Activated naive CD4-positive, alpha-beta T cell treated with anti-CD3 and anti-CD28 coated beads, Interleukin-2, amount 10 ng/mL, durations not matched to agents 7 days and 5 days (primary cell): ENCODE measurements around the gene LAPTM4A.

ENCODE experiments used
- CTCF ChIA-PET: fragments of 350-600 bp; sonication (Branson Sonifier 250); formaldehyde crosslinking; loops from one replicate; lab custom pipeline; 2021; ENCODE audit warnings: antibody characterized with exemption; lab: Charles Lee
- DNase-seq: peaks from one replicate; pipeline ENCODE4 v3.0.0-alpha.2; 2020
- H3K27ac Mint-ChIP-seq: one replicate; pipeline ENCODE4 v1.8.0; 2021; ENCODE audit warnings: mild to moderate bottlenecking, moderate library complexity, mixed read lengths
- H3K27me3 Mint-ChIP-seq: one replicate; pipeline ENCODE4 v1.8.0; 2021; ENCODE audit warnings: mild to moderate bottlenecking, mixed read lengths
- H3K36me3 Mint-ChIP-seq: one replicate; pipeline ENCODE4 v1.8.0; 2021; ENCODE audit warnings: mixed read lengths
- H3K4me1 Mint-ChIP-seq: one replicate; pipeline ENCODE4 v1.8.0; 2021; ENCODE audit warnings: mixed read lengths
- H3K4me3 Mint-ChIP-seq: one replicate; pipeline ENCODE4 v1.8.0; 2021; ENCODE audit warnings: mild to moderate bottlenecking, moderate library complexity, mixed read lengths
- H3K9me3 Mint-ChIP-seq: one replicate; pipeline ENCODE4 v1.8.0; 2021; ENCODE audit warnings: mixed read lengths

Gene LAPTM4A

DNA sequence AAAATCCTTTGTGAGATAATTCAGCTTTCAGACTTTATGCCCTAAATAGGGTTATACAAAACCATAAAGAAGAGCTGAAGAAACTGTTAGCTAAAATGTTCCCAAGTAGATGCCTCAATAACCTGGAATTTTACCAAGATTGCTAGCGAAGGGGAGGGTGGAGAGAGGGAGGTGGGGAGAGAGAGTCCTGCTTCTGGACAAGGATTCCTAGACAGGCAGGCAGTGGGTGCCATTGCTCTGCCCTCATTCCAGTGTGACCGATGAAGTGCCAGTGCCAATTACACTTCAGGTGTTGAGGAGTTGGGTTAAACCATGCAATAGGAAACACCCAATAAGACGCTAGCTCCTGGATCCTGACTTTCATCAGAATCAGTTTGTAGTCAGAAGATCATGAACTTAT lies 18.1 kb downstream of the LAPTM4A start:
- Mint-ChIP-seq H3K9me3 (no peaks in the 10 kb centered on the region), H3K27me3 (no peaks in the 10 kb centered on the region), H3K36me3 (peaks cover 72% of the 10 kb centered on the region), H3K4me1 (peaks cover 7% of the 10 kb centered on the region), H3K4me3 (no peak overlapping the region), H3K27ac (no peak overlapping the region)
- CTCF ChIA-PET = interaction anchor here (1.3 to 1.9 kb wide), 2 partner anchors 22 to 78 kb away, joined by 3 to 4 read pairs; no protein-coding TSS in a partner anchor
- no peak for DNase-seq

DNA sequence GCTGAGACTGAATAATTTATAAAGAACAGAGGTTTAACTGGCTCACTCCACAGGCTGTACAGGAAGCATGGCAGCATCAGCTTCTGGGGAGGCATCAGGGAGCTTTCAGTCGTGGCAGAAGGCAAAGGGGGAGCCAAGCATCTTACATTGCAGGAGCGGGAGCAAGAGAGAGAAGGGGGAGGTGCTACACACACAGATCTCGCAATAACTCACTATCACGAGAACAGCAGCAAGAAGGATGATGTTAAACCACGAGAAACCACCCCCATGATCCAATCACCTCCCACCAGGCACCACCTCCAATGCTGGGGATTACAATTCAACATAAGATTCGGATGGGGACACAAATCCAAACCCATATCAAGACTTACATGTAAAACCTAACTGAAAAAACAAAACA lies 21.2 kb downstream of the LAPTM4A start:
- Mint-ChIP-seq H3K27ac (no peak overlapping the region), H3K9me3 (no peaks in the 10 kb centered on the region), H3K27me3 (no peaks in the 10 kb centered on the region), H3K4me1 (no peaks in the 10 kb centered on the region), H3K36me3 (peaks cover 53% of the 10 kb centered on the region), H3K4me3 (no peak overlapping the region)
- CTCF ChIA-PET = interaction anchor here (1.9 kb wide), 1 partner anchor 15 kb away, joined by 8 read pairs; no protein-coding TSS in a partner anchor
- DNase-seq = no peak

DNA sequence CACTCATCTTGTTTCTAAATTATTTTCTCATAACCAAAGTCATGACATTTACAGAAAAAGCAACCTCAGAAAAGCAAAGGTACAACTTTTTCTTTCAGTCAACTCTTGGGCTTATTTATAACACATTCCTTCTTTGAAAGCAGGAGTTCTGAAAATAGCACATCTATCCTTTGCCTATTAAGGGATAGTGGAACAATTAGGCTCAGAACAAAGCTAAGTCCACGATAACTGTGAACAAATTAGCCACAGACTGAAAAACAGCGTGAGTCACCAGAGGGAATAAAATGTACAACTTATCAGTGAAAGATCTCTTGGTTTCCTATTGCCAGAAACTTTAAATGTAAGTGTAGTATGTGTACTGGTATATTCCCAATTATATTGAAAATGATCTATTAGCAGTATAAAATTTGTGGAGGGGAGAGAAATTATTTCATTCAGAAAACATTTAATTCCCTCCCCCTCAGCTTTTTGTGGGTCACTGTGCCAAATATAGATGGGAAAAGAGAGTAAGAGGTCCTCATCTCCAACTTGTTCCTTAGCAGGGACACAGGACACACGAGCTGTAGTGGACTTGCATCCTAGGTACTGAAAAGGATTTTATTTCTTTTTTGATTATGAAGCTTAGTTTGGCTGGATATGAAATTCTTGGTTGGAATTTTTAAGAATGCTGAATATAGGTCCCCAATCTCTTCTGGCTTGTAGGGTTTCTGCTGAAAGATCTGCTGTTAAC lies 23.6 kb downstream of the LAPTM4A start:
- CTCF ChIA-PET = interaction anchor here (1.6 kb wide), 1 partner anchor 12 kb away, joined by 3 read pairs; no protein-coding TSS in a partner anchor

DNA sequence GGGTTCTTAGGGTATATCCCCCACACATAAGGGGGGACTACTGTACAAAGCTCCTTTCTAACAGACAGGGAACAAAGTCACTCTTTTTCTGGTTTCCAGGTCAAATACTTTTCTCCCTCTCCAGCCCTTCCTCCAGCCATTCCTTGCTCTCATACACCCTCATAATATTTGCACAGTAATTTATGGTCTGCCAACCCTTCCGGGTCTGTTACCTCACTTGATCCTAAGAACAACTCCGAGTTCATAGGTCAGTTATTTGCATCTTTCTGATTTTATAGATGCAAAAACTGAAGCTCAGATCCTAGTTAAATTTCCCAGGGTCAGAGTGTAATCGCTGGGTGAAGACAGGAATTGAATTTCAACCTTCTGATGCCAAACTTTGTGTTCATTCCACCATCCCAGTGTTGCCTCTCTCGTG lies 24.2 kb downstream of the LAPTM4A start:
- Mint-ChIP-seq H3K27me3 (peaks cover 4% of the 10 kb centered on the region), H3K36me3 (peaks cover 37% of the 10 kb centered on the region), H3K9me3 (no peaks in the 10 kb centered on the region), H3K4me3 (no peak overlapping the region), H3K4me1 (no peaks in the 10 kb centered on the region), H3K27ac (no peak overlapping the region)
- DNase-seq = no peak
- CTCF ChIA-PET = interaction anchor here (1.6 kb wide), 1 partner anchor 11 kb away, joined by 3 read pairs; no protein-coding TSS in a partner anchor

More for the DNA sequence above, 23.6 kb downstream of the LAPTM4A start:
- Mint-ChIP-seq H3K36me3 (peaks cover 43% of the 10 kb centered on the region), H3K4me1 (no peaks in the 10 kb centered on the region), H3K9me3 (no peaks in the 10 kb centered on the region), H3K27me3 (peaks cover 2% of the 10 kb centered on the region), H3K4me3 (no peak overlapping the region), H3K27ac (no peak overlapping the region)
- DNase-seq = no peak

DNA sequence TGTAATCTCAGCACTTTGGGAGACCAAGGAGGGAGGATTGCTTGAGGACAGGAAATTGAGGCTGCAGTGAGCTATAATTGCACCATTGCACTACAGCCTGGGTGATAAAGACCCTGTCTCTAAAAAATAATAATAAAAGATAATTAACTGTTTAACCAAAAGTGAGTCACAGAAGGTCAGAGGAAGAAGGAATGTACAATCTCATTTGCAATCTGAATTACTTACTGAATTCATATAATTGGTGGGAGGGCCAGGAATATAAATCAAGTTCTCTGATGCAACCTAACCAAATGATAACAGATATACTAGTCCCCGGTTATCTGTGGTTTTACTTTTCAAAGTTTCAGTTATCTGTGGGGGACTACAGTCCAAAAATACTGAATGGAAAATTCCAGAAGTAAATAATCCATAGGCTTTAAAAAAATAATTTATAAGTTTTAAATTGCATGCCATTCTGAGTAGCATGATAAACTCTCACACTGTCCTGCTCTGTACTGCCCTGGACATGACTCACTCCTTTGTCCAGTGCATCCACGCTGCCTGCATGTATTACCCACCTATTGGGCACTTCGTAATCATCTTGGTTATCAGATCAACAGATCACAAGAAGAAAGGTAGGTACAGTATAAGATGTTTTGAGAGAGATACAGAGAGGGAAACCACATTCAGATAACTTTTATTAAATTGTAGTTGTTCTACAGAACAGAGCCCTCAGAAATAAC lies 26.2 kb downstream of the LAPTM4A start:
- H3K4me3 Mint-ChIP-seq = no peak overlapping the region
- H3K4me1 Mint-ChIP-seq = no peaks in the 10 kb centered on the region
- H3K27me3 Mint-ChIP-seq = peaks cover 11% of the 10 kb centered on the region
- no peak overlapping the region for H3K27ac Mint-ChIP-seq
- no peak for DNase-seq
- peaks cover 15% of the 10 kb centered on the region for H3K9me3 Mint-ChIP-seq
- CTCF ChIA-PET = no interaction called here
- peaks cover 21% of the 10 kb centered on the region for H3K36me3 Mint-ChIP-seq

DNA sequence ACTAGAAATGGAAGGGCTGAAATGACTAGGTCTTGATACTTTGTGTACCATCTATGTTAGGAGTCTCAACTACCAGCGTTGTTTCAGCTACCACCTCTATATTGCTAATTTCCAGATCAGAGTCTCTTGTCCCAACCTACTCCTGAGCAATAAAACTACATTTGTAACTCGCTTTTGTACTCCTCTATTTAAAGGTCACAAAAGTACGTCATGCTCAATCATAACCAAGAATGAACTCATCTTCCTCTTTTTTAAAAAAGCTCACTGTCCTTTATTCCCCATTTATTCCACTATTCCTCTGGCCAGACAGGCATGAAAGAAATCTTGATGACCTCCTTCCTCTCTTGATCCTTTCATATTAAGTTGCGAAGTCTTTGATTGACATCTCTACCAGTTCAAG lies 27.7 kb downstream of the LAPTM4A start:
- CTCF ChIA-PET = interaction anchor here (1.1 to 1.2 kb wide), 2 partner anchors 14 to 25 kb away, joined by 3 read pairs; no protein-coding TSS in a partner anchor

DNA sequence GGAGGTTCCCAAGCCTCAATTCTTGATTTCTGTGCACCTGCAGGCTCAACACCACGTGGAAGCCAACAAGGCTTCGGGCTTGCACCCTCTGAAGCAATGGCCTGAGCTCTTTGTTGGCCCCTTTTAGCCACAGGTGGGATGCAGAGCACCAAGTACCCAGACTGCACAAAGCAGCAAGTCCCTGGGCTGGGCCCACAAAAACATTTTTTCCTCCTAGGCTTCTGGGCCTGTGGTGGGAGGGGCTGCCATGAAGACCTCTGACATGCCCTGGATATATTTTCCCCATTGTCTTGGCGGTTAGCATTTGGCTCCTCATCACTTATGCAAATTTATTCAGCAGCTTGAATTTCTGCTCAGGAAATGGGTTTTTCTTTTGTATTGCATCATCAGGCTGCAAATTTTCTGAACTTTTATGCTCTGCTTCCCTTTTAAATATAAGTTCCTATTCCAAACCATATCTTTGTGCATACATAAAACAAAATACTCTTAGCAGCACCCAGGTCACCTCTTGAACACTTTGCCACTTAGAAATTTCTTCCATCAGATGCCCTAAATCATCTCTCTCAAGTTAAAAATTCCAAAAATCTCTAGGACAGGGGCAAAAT lies 29.9 kb downstream of the LAPTM4A start:
- no peak overlapping the region for H3K4me3 Mint-ChIP-seq
- H3K27me3 Mint-ChIP-seq = peaks cover 11% of the 10 kb centered on the region
- CTCF ChIA-PET = no interaction called here
- no peaks in the 10 kb centered on the region for H3K4me1 Mint-ChIP-seq
- H3K9me3 Mint-ChIP-seq = peaks cover 19% of the 10 kb centered on the region
- no peak overlapping the region for H3K27ac Mint-ChIP-seq
- H3K36me3 Mint-ChIP-seq = no peaks in the 10 kb centered on the region
- DNase-seq = no peak

More for the DNA sequence above, 27.7 kb downstream of the LAPTM4A start:
- Mint-ChIP-seq H3K27ac (no peak overlapping the region), H3K36me3 (peaks cover 6% of the 10 kb centered on the region), H3K4me1 (no peaks in the 10 kb centered on the region), H3K4me3 (no peak overlapping the region), H3K27me3 (peaks cover 11% of the 10 kb centered on the region), H3K9me3 (peaks cover 19% of the 10 kb centered on the region)
- DNase-seq = no peak

DNA sequence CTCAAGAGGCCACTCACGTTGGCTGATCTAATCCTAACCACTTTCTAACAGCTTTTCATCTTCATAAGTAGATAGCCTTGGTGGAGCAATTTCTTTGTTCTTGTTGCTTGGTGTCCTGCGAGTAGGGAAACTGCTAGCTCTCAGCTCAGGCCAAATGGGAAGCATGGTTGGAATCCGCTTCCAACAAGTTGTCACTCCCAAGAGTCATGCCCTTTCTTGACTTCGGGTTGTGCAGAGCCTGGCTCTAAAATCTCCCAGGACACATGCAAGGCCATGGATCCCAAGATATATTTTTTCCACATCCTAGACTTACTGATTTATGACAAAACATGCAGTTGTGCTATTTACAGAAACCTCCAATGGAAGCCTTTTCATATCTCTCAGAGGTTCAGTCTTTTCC lies 31.7 kb downstream of the LAPTM4A start:
- DNase-seq = no peak
- peaks cover 16% of the 10 kb centered on the region for H3K27me3 Mint-ChIP-seq
- CTCF ChIA-PET = interaction anchor here (0.8 kb wide), 1 partner anchor 195 kb away, joined by 3 read pairs; no protein-coding TSS in a partner anchor
- no peaks in the 10 kb centered on the region for H3K4me1 Mint-ChIP-seq
- H3K27ac Mint-ChIP-seq = no peak overlapping the region
- H3K36me3 Mint-ChIP-seq = no peaks in the 10 kb centered on the region
- H3K9me3 Mint-ChIP-seq = peaks cover 19% of the 10 kb centered on the region
- no peak overlapping the region for H3K4me3 Mint-ChIP-seq

DNA sequence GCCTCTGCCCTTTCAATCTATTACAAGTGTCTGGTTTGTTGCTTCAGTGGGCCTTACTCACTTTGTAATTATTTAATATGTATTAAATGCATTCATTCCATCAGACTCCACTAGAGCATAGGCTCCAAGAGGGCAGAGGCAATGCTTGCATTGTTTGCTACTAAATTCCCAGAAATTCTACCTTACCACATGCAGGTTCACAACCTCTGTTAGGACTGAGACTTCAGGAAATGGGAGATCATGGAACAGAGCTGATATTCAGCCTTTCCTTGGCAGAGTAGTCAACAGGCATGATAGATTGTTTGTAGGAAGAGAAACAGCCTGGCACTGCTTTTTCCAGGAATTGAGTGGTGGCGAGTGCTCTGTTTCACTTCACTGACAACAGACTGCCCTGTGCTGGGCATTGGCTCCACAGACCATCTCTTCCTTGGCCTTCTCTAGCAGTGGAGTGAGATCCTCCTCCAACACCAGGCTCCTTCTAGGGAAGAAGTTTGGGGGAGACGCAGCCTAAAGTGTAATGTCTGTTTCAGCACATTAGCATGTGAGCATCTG lies 32.8 kb downstream of the LAPTM4A start:
- no peaks in the 10 kb centered on the region for H3K36me3 Mint-ChIP-seq
- no peaks in the 10 kb centered on the region for H3K4me1 Mint-ChIP-seq
- no peak for DNase-seq
- peaks cover 19% of the 10 kb centered on the region for H3K9me3 Mint-ChIP-seq
- CTCF ChIA-PET = no interaction called here
- H3K27ac Mint-ChIP-seq = no peak overlapping the region
- H3K4me3 Mint-ChIP-seq = no peak overlapping the region
- H3K27me3 Mint-ChIP-seq = peaks cover 26% of the 10 kb centered on the region

DNA sequence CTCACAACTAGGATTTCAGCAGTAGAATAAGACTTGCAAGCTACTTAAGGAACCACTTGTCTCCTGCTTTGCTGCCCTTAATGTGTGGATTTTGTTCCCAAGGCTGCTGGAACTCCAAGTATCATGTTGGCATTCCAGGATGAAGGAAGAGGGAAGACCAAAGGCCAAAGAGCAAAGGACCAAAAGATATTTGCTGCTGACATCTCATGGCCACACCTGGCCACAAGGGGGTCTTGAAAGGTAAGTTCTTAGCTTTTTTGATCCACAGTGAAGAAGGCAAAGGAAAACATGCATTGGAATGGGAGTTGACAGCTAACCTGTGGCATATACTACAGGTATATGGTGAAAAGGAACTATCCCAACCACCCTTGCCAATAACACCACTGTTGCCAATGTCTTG lies 35.1 kb downstream of the LAPTM4A start:
- Mint-ChIP-seq H3K27me3 (peaks cover 42% of the 10 kb centered on the region), H3K4me3 (no peak overlapping the region), H3K4me1 (peaks cover 12% of the 10 kb centered on the region), H3K27ac (no peak overlapping the region), H3K36me3 (no peaks in the 10 kb centered on the region), H3K9me3 (peaks cover 11% of the 10 kb centered on the region)
- CTCF ChIA-PET = interaction anchor here (0.8 to 2.7 kb wide), 20 partner anchors 9 to 112 kb away, joined by 3 to 20 read pairs (median 5); partner anchors contain the start of gene LAPTM4A
- no peak for DNase-seq

DNA sequence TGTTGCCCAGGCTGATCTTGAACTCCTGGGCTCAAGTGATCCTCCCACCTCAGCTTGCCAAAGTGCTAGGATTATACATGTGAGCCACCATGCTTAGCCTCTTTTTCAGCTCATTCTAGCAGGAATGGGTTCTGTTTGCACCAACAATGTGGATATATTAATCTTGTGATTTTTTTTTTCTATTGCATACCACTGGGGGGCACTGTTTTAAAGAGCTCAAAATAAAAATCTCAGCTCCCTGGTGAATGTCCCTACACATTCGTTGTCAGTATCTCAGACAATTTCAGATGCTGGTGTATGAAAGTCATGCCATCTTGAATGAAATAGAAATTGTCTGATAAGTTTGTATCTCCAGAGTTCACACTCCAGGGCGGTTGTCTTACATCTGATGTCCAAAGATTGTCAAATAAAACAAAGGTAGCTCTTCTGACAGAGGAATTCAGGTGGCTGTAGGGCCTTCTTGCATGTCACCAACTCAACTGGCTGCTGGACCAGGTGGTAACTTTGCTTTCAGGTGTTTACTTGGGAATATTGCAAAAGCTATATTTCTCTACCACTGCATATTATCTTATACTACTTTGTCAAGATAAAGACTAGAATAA lies 35.8 kb downstream of the LAPTM4A start:
- H3K9me3 Mint-ChIP-seq = peaks cover 7% of the 10 kb centered on the region
- peaks cover 12% of the 10 kb centered on the region for H3K4me1 Mint-ChIP-seq
- H3K36me3 Mint-ChIP-seq = no peaks in the 10 kb centered on the region
- H3K27ac Mint-ChIP-seq = no peak overlapping the region
- no peak for DNase-seq
- no peak overlapping the region for H3K4me3 Mint-ChIP-seq
- peaks cover 44% of the 10 kb centered on the region for H3K27me3 Mint-ChIP-seq
- CTCF ChIA-PET = interaction anchor here (0.7 to 2.7 kb wide), 28 partner anchors 9 to 396 kb away, joined by 3 to 20 read pairs (median 4); partner anchors contain the start of gene LAPTM4A

DNA sequence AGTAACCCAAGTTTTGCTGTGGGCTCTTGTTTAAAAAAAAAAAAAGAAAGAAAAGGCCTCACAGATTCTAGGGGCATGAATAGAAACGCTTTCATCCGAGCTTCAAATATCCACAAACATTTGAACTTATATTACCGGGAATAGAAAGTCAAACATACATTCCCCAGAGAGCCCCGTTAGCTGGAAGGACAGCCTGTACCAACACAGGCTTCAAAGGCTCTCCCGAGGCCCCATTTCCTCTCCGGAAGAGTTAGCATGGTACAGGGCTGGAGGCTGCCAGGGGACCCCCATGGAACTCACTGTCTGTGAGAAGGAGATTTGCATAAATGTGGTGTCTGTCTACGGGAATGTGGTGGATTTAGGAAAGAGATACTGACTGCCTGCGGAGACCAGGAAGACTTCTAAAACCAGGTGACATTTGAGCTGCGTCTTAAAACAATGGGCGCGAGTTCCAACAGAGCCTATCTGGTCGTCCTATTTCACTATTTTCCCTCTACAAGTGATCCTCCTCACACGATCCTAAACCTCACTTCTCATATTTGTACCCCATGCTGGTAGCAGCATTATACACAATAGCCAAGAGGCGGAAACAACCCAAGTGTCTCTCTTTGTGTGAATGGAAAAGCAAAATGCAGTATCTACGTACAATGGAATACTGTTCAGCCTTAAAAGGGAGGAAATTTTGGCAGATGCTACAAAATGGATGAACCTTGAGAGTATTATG lies 38.1 kb downstream of the LAPTM4A start:
- CTCF ChIA-PET = interaction anchor here (2.6 kb wide), 1 partner anchor 23 kb away, joined by 15 read pairs; no protein-coding TSS in a partner anchor
- DNase-seq = no peak
- no peaks in the 10 kb centered on the region for H3K36me3 Mint-ChIP-seq
- peaks cover 57% of the 10 kb centered on the region for H3K27me3 Mint-ChIP-seq
- peak overlapping the region; percentile 55 for H3K4me3 Mint-ChIP-seq
- peaks cover 12% of the 10 kb centered on the region for H3K4me1 Mint-ChIP-seq
- no peaks in the 10 kb centered on the region for H3K9me3 Mint-ChIP-seq
- no peak overlapping the region for H3K27ac Mint-ChIP-seq
